HCT116 (cell line): ENCODE results near the gene ARHGAP10. TPM values are rescaled to one million over a fixed set of nuclear protein-coding genes. Genes with fewer than 3 reads are reported as not detected.

Experiments used
- ATAC-seq: fragments of 200-7000 bp; cut with Tn5 transposase; 2 replicates; pipeline ENCODE4 v1.9.1; 2020; ENCODE audit warnings: mild to moderate bottlenecking, moderate library complexity
- BruUV-seq: library from RNA; stranded (reverse); fragments of 400-500 nt; replicated peaks from 2 replicates; lab custom pipeline; 2021; lab: Mats Ljungman, UMichigan
- CTCF ChIA-PET: fragments of 300-600 bp; sonication (Branson Sonifier 250); formaldehyde crosslinking; loops from one replicate; lab custom pipeline; 2021; ENCODE audit warnings: antibody characterized with exemption; lab: Charles Lee
- POLR2A ChIA-PET: fragments of 300-600, 350-600 bp; sonication (Branson Sonifier 250); formaldehyde crosslinking; loops from one replicate; lab custom pipeline; 2021; ENCODE audit warnings: antibody characterized with exemption; lab: Charles Lee
- RAD21 ChIA-PET, 2 experiments: fragments of 300-600 bp; sonication (Branson Sonifier 250); formaldehyde crosslinking; loops; one replicate each; lab custom pipeline; 2023; ENCODE audit warnings: low total read pairs in 2 of 2; ENCODE audit not compliant: uncharacterized antibody in 2 of 2, unreplicated experiment in 2 of 2, low non-redundant PET in 1 of 2; lab: Charles Lee
- DNase-seq: peaks from one replicate; pipeline ENCODE4 v3.0.0-alpha.2; 2010; ENCODE audit warnings: low read depth, low spot score
- H2AFZ ChIP-seq: fragments of 200-600 bp; shearing (Covaris generic), sonication (generic); 2 replicates; pipeline ENCODE4 v1.6.1; 2017; ENCODE audit warnings: low read depth, mixed run types, mixed read lengths, antibody characterized with exemption, low read length; ENCODE audit not compliant: poor library complexity, severe bottlenecking
- H3K27ac ChIP-seq: 2 replicates; pipeline ENCODE4 v1.5.1; 2012; ENCODE audit warnings: low read depth, low read length
- H3K27me3 ChIP-seq: fragments of 200-600 bp; sonication (generic); 2 replicates; pipeline ENCODE4 v1.6.1; 2016; ENCODE audit warnings: mixed run types, low read length, mixed read lengths; ENCODE audit not compliant: insufficient read depth
- H3K36me3 ChIP-seq, 2 experiments: fragments of 200-500 bp in 1 of 2; fragments of 200-600 bp in 1 of 2; sonication (Bioruptor generic) in 1 of 2; sonication (generic) in 1 of 2; 2 replicates each; pipeline versions ENCODE4 v1.5.1 to v1.6.1; 2014 to 2016; ENCODE audit warnings: low read length in 2 of 2, inconsistent platforms in 1 of 2, mixed read lengths in 1 of 2, mixed run types in 1 of 2; ENCODE audit not compliant: insufficient read depth in 2 of 2, control insufficient read depth in 1 of 2
- H3K4me1 ChIP-seq, 2 experiments: fragments of 200-600 bp in 1 of 2; sonication (generic) in 1 of 2; 2 replicates each; pipeline versions ENCODE4 v1.5.1 to v1.6.1; 2012 to 2017; ENCODE audit warnings: low read length in 2 of 2, inconsistent platforms in 1 of 2, mild to moderate bottlenecking in 1 of 2, mixed read lengths in 1 of 2, mixed run types in 1 of 2, moderate library complexity in 1 of 2; ENCODE audit not compliant: insufficient read depth in 2 of 2, control insufficient read depth in 1 of 2
- H3K4me2 ChIP-seq: fragments of 200-600 bp; sonication (generic); 2 replicates; pipeline ENCODE4 v1.6.1; 2017; ENCODE audit warnings: mixed run types, low read length, mixed read lengths
- H3K4me3 ChIP-seq, 2 experiments: fragments of 200-600 bp in 1 of 2; sonication (generic) in 1 of 2; replicated peaks in 1 of 2; 2 replicates each; pipeline ENCODE4 v1.5.1; 2011 to 2016; ENCODE audit warnings: low read length in 2 of 2, control low read depth in 1 of 2, low read depth in 1 of 2, mild to moderate bottlenecking in 1 of 2, mixed read lengths in 1 of 2, mixed run types in 1 of 2
- H3K79me2 ChIP-seq: fragments of 200-600 bp; sonication (generic); 2 replicates; pipeline ENCODE4 v1.6.1; 2017; ENCODE audit warnings: mild to moderate bottlenecking, mixed run types, low read length, moderate library complexity, mixed read lengths; ENCODE audit not compliant: insufficient read depth
- H3K9ac ChIP-seq: fragments of 200-600 bp; sonication (generic); 2 replicates; pipeline ENCODE4 v1.6.1; 2016; ENCODE audit warnings: low read length, mixed read lengths
- H3K9me2 ChIP-seq: fragments of 200-600 bp; sonication (generic), shearing (Covaris generic); 2 replicates; pipeline ENCODE4 v1.6.1; 2017; ENCODE audit warnings: mixed run types, mild to moderate bottlenecking, moderate library complexity; ENCODE audit not compliant: insufficient read depth
- H3K9me3 ChIP-seq, 2 experiments: fragments of 200-500 bp in 1 of 2; fragments of 200-600 bp in 1 of 2; sonication (Bioruptor generic) in 1 of 2; sonication (generic) in 1 of 2; 2 replicates each; pipeline ENCODE4 v1.6.1; 2014 to 2017; ENCODE audit warnings: low read length in 2 of 2, mixed read lengths in 2 of 2, inconsistent platforms in 1 of 2, low read depth in 1 of 2, mild to moderate bottlenecking in 1 of 2, mixed run types in 1 of 2, moderate library complexity in 1 of 2; ENCODE audit not compliant: control insufficient read depth in 1 of 2, insufficient read depth in 1 of 2
- H4K20me1 ChIP-seq: fragments of 200-600 bp; sonication (generic), shearing (Covaris generic); 2 replicates; pipeline ENCODE4 v1.6.1; 2017; ENCODE audit warnings: mixed run types, mild to moderate bottlenecking, moderate library complexity; ENCODE audit not compliant: insufficient read depth
- CBX3 ChIP-seq: IDR thresholded peaks from 2 replicates; pipeline ENCODE4 v1.6.1; 2012; ENCODE audit warnings: low read depth
- EGR1 ChIP-seq: IDR thresholded peaks from 2 replicates; pipeline ENCODE4 v1.6.1; 2012; ENCODE audit warnings: low read depth
- EZH2phosphoT487 ChIP-seq: fragments of 200-600 bp; IDR thresholded peaks from 2 replicates; pipeline ENCODE4 v1.6.1; 2018; ENCODE audit warnings: antibody characterized with exemption, borderline replicate concordance
- FOSL1 ChIP-seq: IDR thresholded peaks from 2 replicates; pipeline ENCODE4 v1.6.1; 2012; ENCODE audit warnings: low read depth
- JUND ChIP-seq: IDR thresholded peaks from 2 replicates; pipeline ENCODE4 v1.6.1; 2012
- RAD21 ChIP-seq: IDR thresholded peaks from 2 replicates; pipeline ENCODE4 v1.6.1; 2012; ENCODE audit warnings: low read depth, mild to moderate bottlenecking
- SIN3A ChIP-seq: IDR thresholded peaks from 2 replicates; pipeline ENCODE4 v1.6.1; 2012; ENCODE audit warnings: low read depth
- YY1 ChIP-seq: IDR thresholded peaks from 2 replicates; pipeline ENCODE4 v1.6.1; 2011; ENCODE audit warnings: low read length, low read depth, moderate library complexity, mild to moderate bottlenecking; ENCODE audit not compliant: insufficient replicate concordance; ENCODE audit errors: extremely low read depth
- ZFX ChIP-seq: fragments of 450-650 bp; IDR thresholded peaks from 2 replicates; pipeline ENCODE4 v1.6.1; 2017
- ZNF274 ChIP-seq: fragments of 200-500 bp; sonication (Bioruptor generic); IDR thresholded peaks from 2 replicates; pipeline ENCODE4 v1.6.1; 2014; ENCODE audit warnings: mild to moderate bottlenecking, low read depth, low read length, inconsistent platforms
- intact Hi-C: fragments of 100-400 bp; cut with micrococcal nuclease; formaldehyde crosslinking; loops from 2 replicates; pipeline ENCODE4 v1.10.0; 2022
- total RNA-seq: library from RNA; stranded (reverse); gene quantifications from one replicate; pipeline ENCODE4 v1.2.1, GENCODE V29; 2021; ENCODE audit not compliant: unreplicated experiment
- TF ChIP-seq, protein P1 (sequence below), 3 experiments: fragments of 200-600 bp in 1 of 3; sonication (generic) in 1 of 3; IDR thresholded peaks in 2 of 3; conservative IDR thresholded peaks in 1 of 3; 2 replicates each; pipeline ENCODE4 v1.5.1; 2012 to 2017; ENCODE audit warnings: low read depth in 2 of 3, low read length in 2 of 3, antibody characterized with exemption in 1 of 3, borderline replicate concordance in 1 of 3, control low read depth in 1 of 3, mild to moderate bottlenecking in 1 of 3, mixed read lengths in 1 of 3, mixed run types in 1 of 3, moderate library complexity in 1 of 3; ENCODE audit not compliant: insufficient read depth in 1 of 3
- TF ChIP-seq, protein P2 (sequence below): IDR thresholded peaks from 2 replicates; pipeline ENCODE4 v1.6.1; 2012

ARHGAP10 gene
- total RNA-seq, 1 experiment from 2014 or later = 24.7 TPM

- TF ChIP-seq YY1 (no peak), JUND (no peak), EGR1 (no peak)
- TF ChIP-seq, all 23 proteins: peak for 0
- intact Hi-C loops = loop anchor here (10.0 kb wide), 2 partner anchors 1091 to 1341 kb away; no protein-coding TSS in a partner anchor
- no peaks in the 10 kb centered on the region for H3K79me2 ChIP-seq
- H3K9me3 ChIP-seq = no peaks in the 10 kb centered on the region
- no TSS peak for BruUV-seq
- H3K27me3 ChIP-seq = no peaks in the 10 kb centered on the region
- no peak overlapping the region for H2AFZ ChIP-seq
- no peaks in the 10 kb centered on the region for H3K4me1 ChIP-seq
- H3K36me3 ChIP-seq = no peaks in the 10 kb centered on the region
- H3K9ac ChIP-seq = no peak overlapping the region
- ATAC-seq = no peak
- H3K4me2 ChIP-seq = no peak overlapping the region
- no peak overlapping the region for H3K4me3 ChIP-seq
- H3K27ac ChIP-seq = no peak overlapping the region
- H4K20me1 ChIP-seq = 0 out of 2 replicates have a peak, but pooled peaks cover 4% of the 10 kb centered on the region
- RAD21 ChIA-PET = no interaction called here
- no peaks in the 10 kb centered on the region for H3K9me2 ChIP-seq
- POLR2A ChIA-PET = no interaction called here
- CTCF ChIA-PET = no interaction called here
- no peak for DNase-seq
These were observed 192.0 kb downstream of the ARHGAP10 start for GRCh38 chr4:147923854-147924253.

- H3K27ac ChIP-seq = no peak overlapping the region
- no peaks in the 10 kb centered on the region for H3K36me3 ChIP-seq
- intact Hi-C loops = loop anchor here (10.0 kb wide), 2 partner anchors 1090 to 1340 kb away; no protein-coding TSS in a partner anchor
- ChIA-PET RAD21 (no interaction called here), CTCF (interaction anchor here (1.2 kb wide), 1 partner anchor 1973 kb away, joined by 3 read pairs; no protein-coding TSS in a partner anchor), POLR2A (no interaction called here)
- H3K9me2 ChIP-seq = no peaks in the 10 kb centered on the region
- no peak overlapping the region for H3K4me2 ChIP-seq
- no peaks in the 10 kb centered on the region for H3K9me3 ChIP-seq
- no peaks in the 10 kb centered on the region for H3K79me2 ChIP-seq
- ATAC-seq = peak; percentile 77
- no peak overlapping the region for H2AFZ ChIP-seq
- no peak overlapping the region for H3K9ac ChIP-seq
- BruUV-seq = no TSS peak
- TF ChIP-seq FOSL1 (no peak), RAD21 (peak; percentile 41; the same call in 1 of the 2 replicates), ZNF274 (no peak), ZFX (no peak), CBX3 (no peak), SIN3A (no peak), EZH2phosphoT487 (no peak), EGR1 (no peak)
- TF ChIP-seq, protein P1, sequence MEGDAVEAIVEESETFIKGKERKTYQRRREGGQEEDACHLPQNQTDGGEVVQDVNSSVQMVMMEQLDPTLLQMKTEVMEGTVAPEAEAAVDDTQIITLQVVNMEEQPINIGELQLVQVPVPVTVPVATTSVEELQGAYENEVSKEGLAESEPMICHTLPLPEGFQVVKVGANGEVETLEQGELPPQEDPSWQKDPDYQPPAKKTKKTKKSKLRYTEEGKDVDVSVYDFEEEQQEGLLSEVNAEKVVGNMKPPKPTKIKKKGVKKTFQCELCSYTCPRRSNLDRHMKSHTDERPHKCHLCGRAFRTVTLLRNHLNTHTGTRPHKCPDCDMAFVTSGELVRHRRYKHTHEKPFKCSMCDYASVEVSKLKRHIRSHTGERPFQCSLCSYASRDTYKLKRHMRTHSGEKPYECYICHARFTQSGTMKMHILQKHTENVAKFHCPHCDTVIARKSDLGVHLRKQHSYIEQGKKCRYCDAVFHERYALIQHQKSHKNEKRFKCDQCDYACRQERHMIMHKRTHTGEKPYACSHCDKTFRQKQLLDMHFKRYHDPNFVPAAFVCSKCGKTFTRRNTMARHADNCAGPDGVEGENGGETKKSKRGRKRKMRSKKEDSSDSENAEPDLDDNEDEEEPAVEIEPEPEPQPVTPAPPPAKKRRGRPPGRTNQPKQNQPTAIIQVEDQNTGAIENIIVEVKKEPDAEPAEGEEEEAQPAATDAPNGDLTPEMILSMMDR (IDR thresholded peaks at IDR 0.05 in 2 of 3, conservative IDR thresholded peaks at IDR 0.05 in 1 of 3; ENCODE audit: borderline replicate concordance in 1 of 3, insufficient read depth in 1 of 3, low read depth in 2 of 3, low read length in 2 of 3) = peak; percentile 25 to 46 (median 46); a peak in 3 of 6 replicates
- TF ChIP-seq, protein P2, sequence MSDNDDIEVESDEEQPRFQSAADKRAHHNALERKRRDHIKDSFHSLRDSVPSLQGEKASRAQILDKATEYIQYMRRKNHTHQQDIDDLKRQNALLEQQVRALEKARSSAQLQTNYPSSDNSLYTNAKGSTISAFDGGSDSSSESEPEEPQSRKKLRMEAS = no peak
- TF ChIP-seq, all 23 proteins: peak for 2
- Histone ChIP-seq H3K4me3 (no peak overlapping the region), H3K4me1 (no peaks in the 10 kb centered on the region), H3K27me3 (no peaks in the 10 kb centered on the region), H4K20me1 (0 out of 2 replicates have a peak, but pooled peaks cover 4% of the 10 kb centered on the region)
- DNase-seq = no peak
These were observed 192.9 kb downstream of the ARHGAP10 start for GRCh38 chr4:147924604-147925412.
